ENCODE measurements around the gene ZBTB47. TPM values are rescaled to one million over a fixed set of nuclear protein-coding genes. Genes with fewer than 3 reads are reported as not detected.

ZBTB47 gene
- total and polyA plus RNA-seq, 2 experiments from 2014 or later: 7.0 to 14.2 TPM

DNA sequence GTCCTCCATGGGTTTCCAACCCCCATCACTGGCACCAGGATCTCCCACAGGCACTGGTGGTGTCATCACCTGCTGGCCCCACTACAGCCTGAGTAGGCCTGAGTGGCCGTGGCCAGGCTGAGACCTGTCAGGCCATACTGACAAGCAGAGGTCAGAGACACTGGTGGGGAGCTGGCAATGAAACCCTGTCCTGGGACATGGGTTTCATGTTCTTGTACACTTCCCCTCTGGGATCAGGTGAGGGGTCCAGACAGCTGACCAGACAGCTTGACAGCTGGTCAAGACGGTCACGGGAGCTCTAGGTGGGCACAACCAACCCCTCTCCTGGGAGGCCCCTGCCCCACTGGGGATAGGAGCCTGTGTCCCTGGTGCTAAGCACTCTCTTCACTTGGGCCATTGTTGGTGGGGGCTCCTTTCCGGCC is 13.1 kb downstream of the ZBTB47 start:
- Histone ChIP-seq H3K79me2 (no peaks in the 10 kb centered on the region), H3K4me1 (ENCODE audit: insufficient read depth) (no peaks in the 10 kb centered on the region), H3K27me3 (no peaks in the 10 kb centered on the region), H3K36me3 (replicated peaks; ENCODE audit: insufficient read depth, low read depth) (no peaks in the 10 kb centered on the region), H3K9me3 (ENCODE audit: low read depth) (no peaks in the 10 kb centered on the region), H4K20me1 (ENCODE audit: insufficient read depth, poor library complexity, severe bottlenecking) (no peaks in the 10 kb centered on the region), H3K9me2 (replicated peaks; ENCODE audit: insufficient read depth) (no peaks in the 10 kb centered on the region), H3K4me2 (no peak overlapping the region), H2AFZ (no peak overlapping the region), H3K4me3 (no peak overlapping the region), H3K27ac (no peak overlapping the region)
- TF ChIP-seq, protein P1, sequence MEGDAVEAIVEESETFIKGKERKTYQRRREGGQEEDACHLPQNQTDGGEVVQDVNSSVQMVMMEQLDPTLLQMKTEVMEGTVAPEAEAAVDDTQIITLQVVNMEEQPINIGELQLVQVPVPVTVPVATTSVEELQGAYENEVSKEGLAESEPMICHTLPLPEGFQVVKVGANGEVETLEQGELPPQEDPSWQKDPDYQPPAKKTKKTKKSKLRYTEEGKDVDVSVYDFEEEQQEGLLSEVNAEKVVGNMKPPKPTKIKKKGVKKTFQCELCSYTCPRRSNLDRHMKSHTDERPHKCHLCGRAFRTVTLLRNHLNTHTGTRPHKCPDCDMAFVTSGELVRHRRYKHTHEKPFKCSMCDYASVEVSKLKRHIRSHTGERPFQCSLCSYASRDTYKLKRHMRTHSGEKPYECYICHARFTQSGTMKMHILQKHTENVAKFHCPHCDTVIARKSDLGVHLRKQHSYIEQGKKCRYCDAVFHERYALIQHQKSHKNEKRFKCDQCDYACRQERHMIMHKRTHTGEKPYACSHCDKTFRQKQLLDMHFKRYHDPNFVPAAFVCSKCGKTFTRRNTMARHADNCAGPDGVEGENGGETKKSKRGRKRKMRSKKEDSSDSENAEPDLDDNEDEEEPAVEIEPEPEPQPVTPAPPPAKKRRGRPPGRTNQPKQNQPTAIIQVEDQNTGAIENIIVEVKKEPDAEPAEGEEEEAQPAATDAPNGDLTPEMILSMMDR (IDR thresholded peaks at IDR 0.05; ENCODE audit: poor library complexity): no peak
- TF ChIP-seq EZH2phosphoT487 (IDR thresholded peaks at IDR 0.05; ENCODE audit: low read depth, severe bottlenecking, unreplicated experiment) (no peak), EZH2 (IDR thresholded peaks at IDR 0.05; ENCODE audit: borderline replicate concordance) (no peak)
- no peak for DNase-seq (ENCODE audit: low spot score)
- 89% methylated on average over 4 of the region's 4 CpGs for WGBS (ENCODE audit: low lambda C conversion rate, missing lambda C conversion rate)

DNA sequence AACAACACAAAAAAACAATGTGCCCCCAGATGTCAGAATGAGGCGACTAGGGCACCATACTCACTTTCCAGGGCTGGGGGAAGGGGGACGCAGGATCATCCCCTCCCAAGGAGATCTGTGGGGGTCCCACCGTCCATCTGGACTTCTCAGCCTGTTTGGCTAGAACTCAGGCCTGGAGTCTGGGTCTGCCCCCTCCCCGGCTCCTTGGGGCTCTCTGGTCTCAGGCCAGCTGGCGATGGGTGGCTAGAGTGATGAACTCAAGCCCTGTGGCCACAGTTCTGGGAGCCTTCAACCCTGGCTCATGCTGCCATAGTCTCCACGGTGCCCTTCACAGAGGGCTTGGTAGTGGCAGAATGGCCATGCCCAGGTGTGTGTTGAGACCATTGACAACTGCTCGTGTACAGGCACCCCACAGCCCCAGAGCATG is 13.6 kb downstream of the ZBTB47 start:
- no peak for DNase-seq (ENCODE audit: low spot score)
- Histone ChIP-seq H3K9me2 (replicated peaks; ENCODE audit: insufficient read depth) (no peaks in the 10 kb centered on the region), H2AFZ (no peak overlapping the region), H3K9me3 (ENCODE audit: low read depth) (no peaks in the 10 kb centered on the region), H3K36me3 (replicated peaks; ENCODE audit: insufficient read depth, low read depth) (no peaks in the 10 kb centered on the region), H3K27me3 (no peaks in the 10 kb centered on the region), H3K4me1 (ENCODE audit: insufficient read depth) (no peaks in the 10 kb centered on the region), H4K20me1 (ENCODE audit: insufficient read depth, poor library complexity, severe bottlenecking) (no peaks in the 10 kb centered on the region), H3K79me2 (no peaks in the 10 kb centered on the region), H3K4me2 (no peak overlapping the region), H3K27ac (no peak overlapping the region), H3K4me3 (no peak overlapping the region)
- TF ChIP-seq EZH2 (IDR thresholded peaks at IDR 0.05; ENCODE audit: borderline replicate concordance) (no peak), EZH2phosphoT487 (IDR thresholded peaks at IDR 0.05; ENCODE audit: low read depth, severe bottlenecking, unreplicated experiment) (no peak)
- TF ChIP-seq, protein P1 (IDR thresholded peaks at IDR 0.05; ENCODE audit: poor library complexity): no peak
- 89% methylated on average over 7 of the region's 7 CpGs for WGBS (ENCODE audit: low lambda C conversion rate, missing lambda C conversion rate)

DNA sequence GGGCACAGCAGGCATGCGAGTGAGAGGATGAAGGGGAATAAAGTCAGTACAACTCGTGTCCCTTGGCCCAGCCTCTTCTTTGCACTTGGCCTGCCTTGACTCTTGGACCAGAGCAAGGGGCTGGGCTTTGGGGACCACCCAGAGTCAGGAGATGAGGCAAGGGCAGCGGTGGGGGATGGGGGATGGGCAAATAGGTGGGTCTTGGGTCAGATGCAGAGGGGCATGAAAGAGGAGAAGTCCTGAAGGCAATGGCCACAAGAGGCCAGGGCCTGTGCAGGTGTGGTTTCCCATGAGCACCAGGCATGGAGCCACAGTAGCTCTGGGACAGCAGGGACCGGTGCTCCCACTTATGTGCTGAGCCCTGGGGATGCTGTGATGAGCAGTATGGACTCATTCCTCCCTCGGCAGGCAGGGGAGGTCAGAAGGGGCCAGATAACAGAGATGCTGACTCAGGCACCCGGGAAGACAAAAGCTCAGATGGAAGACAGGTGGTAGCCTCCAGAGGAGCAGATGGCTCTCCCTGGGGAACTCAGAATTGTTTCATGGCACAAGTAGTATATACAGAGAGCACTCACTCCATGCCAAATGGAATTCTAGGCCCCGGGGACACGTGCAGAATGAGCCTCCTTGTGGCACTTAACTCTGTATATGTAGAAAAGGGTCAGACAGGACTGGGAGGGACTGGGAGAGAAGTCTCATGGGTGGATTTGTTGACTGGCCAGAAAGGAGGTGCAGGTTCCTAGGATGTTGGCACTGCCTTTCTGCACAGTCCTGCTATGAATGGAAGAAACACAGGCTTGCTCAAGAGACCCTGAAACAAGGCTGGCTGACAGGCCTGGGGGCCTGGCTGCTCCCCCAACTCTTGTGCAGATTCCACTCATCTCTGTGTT is 14.3 kb downstream of the ZBTB47 start:
- Histone ChIP-seq H3K4me3 (no peak overlapping the region), H3K9me2 (replicated peaks; ENCODE audit: insufficient read depth) (no peaks in the 10 kb centered on the region), H3K27me3 (no peaks in the 10 kb centered on the region), H2AFZ (no peak overlapping the region), H3K4me1 (ENCODE audit: insufficient read depth) (no peaks in the 10 kb centered on the region), H3K4me2 (no peak overlapping the region), H3K36me3 (replicated peaks; ENCODE audit: insufficient read depth, low read depth) (no peaks in the 10 kb centered on the region), H3K27ac (no peak overlapping the region), H3K79me2 (no peaks in the 10 kb centered on the region), H4K20me1 (ENCODE audit: insufficient read depth, poor library complexity, severe bottlenecking) (no peaks in the 10 kb centered on the region), H3K9me3 (ENCODE audit: low read depth) (no peaks in the 10 kb centered on the region)
- TF ChIP-seq EZH2phosphoT487 (IDR thresholded peaks at IDR 0.05; ENCODE audit: low read depth, severe bottlenecking, unreplicated experiment): no peak
- 70% methylated on average over 8 of the region's 8 CpGs for WGBS (ENCODE audit: low lambda C conversion rate, missing lambda C conversion rate)
- DNase-seq (ENCODE audit: low spot score): no peak

DNA sequence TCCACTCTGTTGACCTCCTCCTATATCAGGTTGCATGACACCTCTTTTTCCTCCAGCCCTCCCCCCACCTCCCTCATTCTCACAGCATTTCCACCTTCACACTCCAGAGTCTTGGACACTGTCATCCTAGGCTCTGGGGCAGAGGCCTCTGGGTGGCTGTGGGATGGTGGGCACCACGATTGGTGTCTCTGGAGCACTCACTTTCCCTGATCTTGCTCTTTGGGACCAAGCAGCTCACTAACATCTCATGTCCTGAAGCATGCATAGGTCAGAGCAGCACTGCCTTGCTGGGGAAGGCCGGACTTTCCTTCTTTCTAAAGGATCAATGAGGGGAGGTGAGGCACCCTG is 14.9 kb downstream of the ZBTB47 start:
- no peak for TF ChIP-seq EZH2 (IDR thresholded peaks at IDR 0.05; ENCODE audit: borderline replicate concordance)
- no peak for TF ChIP-seq EZH2phosphoT487 (IDR thresholded peaks at IDR 0.05; ENCODE audit: low read depth, severe bottlenecking, unreplicated experiment)
- TF ChIP-seq, protein P1 (IDR thresholded peaks at IDR 0.05; ENCODE audit: poor library complexity): no peak
- Histone ChIP-seq H3K9me3 (ENCODE audit: low read depth) (no peaks in the 10 kb centered on the region), H3K79me2 (no peaks in the 10 kb centered on the region), H3K36me3 (replicated peaks; ENCODE audit: insufficient read depth, low read depth) (no peaks in the 10 kb centered on the region), H2AFZ (no peak overlapping the region), H4K20me1 (ENCODE audit: insufficient read depth, poor library complexity, severe bottlenecking) (no peaks in the 10 kb centered on the region), H3K4me1 (ENCODE audit: insufficient read depth) (no peaks in the 10 kb centered on the region), H3K4me2 (no peak overlapping the region), H3K27ac (no peak overlapping the region), H3K9me2 (replicated peaks; ENCODE audit: insufficient read depth) (no peaks in the 10 kb centered on the region), H3K4me3 (no peak overlapping the region), H3K27me3 (no peaks in the 10 kb centered on the region)
- DNase-seq (ENCODE audit: low spot score): no peak
- 95% methylated on average over 2 of the region's 2 CpGs for WGBS (ENCODE audit: low lambda C conversion rate, missing lambda C conversion rate)

Measured in hepatocyte (in vitro differentiated cells).